Activated CD8-positive, alpha-beta memory T cell treated with anti-CD3 and anti-CD28 coated beads for 1 hour (primary cell): ENCODE data around the gene POLK.

Experiments used
- DNase-seq, 2 donors: peaks; one replicate each; pipeline ENCODE4 v3.0.0-alpha.2; 2020; ENCODE audit warnings: low read depth in 1 of 2; ENCODE audit errors: extremely low read depth in 1 of 2

The POLK gene

DNA sequence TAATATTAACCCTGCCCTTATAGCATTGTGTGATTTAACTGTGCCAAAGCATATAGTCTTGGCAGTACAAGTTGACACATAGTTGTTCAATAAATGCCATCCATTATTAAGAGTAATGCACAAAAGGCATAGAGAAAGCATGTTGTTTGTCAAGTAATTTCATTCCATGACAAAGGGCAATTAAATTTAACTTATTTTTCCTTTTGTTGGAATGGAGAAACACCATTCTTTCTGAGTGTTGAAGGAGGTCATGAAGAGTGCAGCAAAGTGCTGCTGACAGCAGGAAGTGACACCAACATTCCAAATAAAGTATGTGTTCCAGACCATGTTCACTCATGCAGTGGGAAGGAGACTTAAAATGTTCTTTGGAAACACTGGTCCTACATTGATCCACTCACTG is 128.7 kb downstream of the POLK start:
- no peak for DNase-seq

GRCh38 chr5:75640826-75641225 is 129.1 kb downstream of the POLK start:
- DNase-seq: no peak

- DNase-seq: no peak
These were observed 137.0 kb downstream of the POLK start for GRCh38 chr5:75648712-75649111.
